ENCODE measurements around the gene CTH. TPM values are rescaled to one million over a fixed set of nuclear protein-coding genes. Genes with fewer than 3 reads are reported as not detected.

Gene CTH
- total and polyA plus RNA-seq, 2 experiments from 2014 or later: 31.0 to 34.3 TPM

GRCh38 chr1:70467531-70467930 is 56.5 kb downstream of the CTH start (continued):
- TF ChIP-seq ZNF331 (CRISPR knock-in tag; IDR thresholded peaks at IDR 0.05; ENCODE audit: low read depth) (no peak), CTCF (conservative IDR thresholded peaks at IDR 0.05; ENCODE audit: low read depth in 2 of 2) (no peak), CREB1 (CRISPR knock-in tag; IDR thresholded peaks at IDR 0.05; ENCODE audit: low read depth) (no peak), ZNF114 (CRISPR knock-in tag; IDR thresholded peaks at IDR 0.05) (no peak), REST (IDR thresholded peaks at IDR 0.05; ENCODE audit: unreplicated experiment) (no peak)

GRCh38 chr1:70468180-70468579 is 57.1 kb downstream of the CTH start:
- H2AFZ ChIP-seq: no peak overlapping the region
- H3K4me1 Mint-ChIP-seq: no peaks in the 10 kb centered on the region
- no peaks in the 10 kb centered on the region for H3K27me3 Mint-ChIP-seq (ENCODE audit: insufficient read depth, low read depth, poor library complexity)
- peaks cover 3% of the 10 kb centered on the region; the same call in 1 of the 3 replicates for H3K36me3 Mint-ChIP-seq (ENCODE audit: low read depth)
- no peak overlapping the region for H3K27ac Mint-ChIP-seq
- DNase-seq (ENCODE audit: low spot score) (no peak), ATAC-seq (no peak)
- H3K4me3 Mint-ChIP-seq: no peak overlapping the region
- H3K9me3 Mint-ChIP-seq: peaks cover 3% of the 10 kb centered on the region; the same call in 2 of the 3 replicates
- no peak overlapping the region for H3K27ac ChIP-seq (ENCODE audit: low read depth)
- no peak overlapping the region for H3K4me3 ChIP-seq
- no peaks in the 10 kb centered on the region for H3K36me3 ChIP-seq (ENCODE audit: insufficient read depth)
- no peaks in the 10 kb centered on the region for H3K4me1 ChIP-seq (ENCODE audit: insufficient read depth)
- H3K27me3 ChIP-seq (ENCODE audit: insufficient read depth): no peaks in the 10 kb centered on the region
- H3K9me2 ChIP-seq (ENCODE audit: insufficient read depth): peaks cover under 1% of the 10 kb centered on the region; the same call in 1 of the 2 replicates
- H3F3A ChIP-seq (replicated peaks; ENCODE audit: low read depth): no peaks in the 10 kb centered on the region
- no peaks in the 10 kb centered on the region for H4K20me1 ChIP-seq (replicated peaks; ENCODE audit: insufficient read depth)
- H3K79me2 ChIP-seq (replicated peaks; ENCODE audit: insufficient read depth): no peaks in the 10 kb centered on the region
- no peak overlapping the region for H3K4me2 ChIP-seq
- TF ChIP-seq ZNF331 (CRISPR knock-in tag; IDR thresholded peaks at IDR 0.05; ENCODE audit: low read depth): no peak
- no peak for TF ChIP-seq ZNF462 (CRISPR knock-in tag; IDR thresholded peaks at IDR 0.05)
- TF ChIP-seq POLR2AphosphoS5 (IDR thresholded peaks at IDR 0.05; ENCODE audit: low read depth): no peak
- TF ChIP-seq ZNF114 (CRISPR knock-in tag; IDR thresholded peaks at IDR 0.05): no peak
- TF ChIP-seq ETS1 (IDR thresholded peaks at IDR 0.05): no peak
- TF ChIP-seq REST (IDR thresholded peaks at IDR 0.05; ENCODE audit: unreplicated experiment): no peak

Measured in GM23338 (cell line).